Measurements from ENCODE around the gene KRTAP4-12.
"Not testable (repeated sequence)": the region's sequence is repeated elsewhere in the genome, so short reads cannot be mapped to it uniquely, and the experiment has no call there.

DNA sequence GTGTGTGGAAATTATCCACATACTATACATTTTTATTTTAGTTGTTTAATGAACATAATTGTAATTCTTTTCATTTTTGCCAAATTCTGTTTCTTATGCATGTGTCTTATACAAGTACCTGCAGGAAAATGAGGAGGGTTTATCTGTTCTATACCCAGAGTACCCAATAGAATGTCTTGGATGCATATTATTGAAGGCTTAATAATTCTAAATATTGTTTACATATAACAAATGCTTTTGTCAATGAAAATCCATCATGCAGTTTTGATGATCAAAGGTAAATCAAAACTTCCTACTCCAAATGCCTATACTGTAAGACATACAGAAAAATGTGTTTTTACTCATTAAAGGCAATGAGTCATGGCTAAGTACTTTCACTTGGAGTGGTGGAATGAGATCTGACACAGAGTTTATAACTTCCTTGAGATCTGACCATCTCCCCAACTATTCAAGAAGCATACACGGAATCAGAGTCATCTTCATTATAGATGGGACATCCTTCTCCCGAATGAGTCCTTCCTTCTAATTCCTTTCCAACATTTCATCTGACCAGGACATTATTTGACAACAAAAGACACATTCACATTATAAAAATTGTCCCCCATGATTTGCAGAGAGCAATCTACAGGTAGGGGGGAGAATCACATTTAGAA is 19.5 kb downstream of the KRTAP4-12 start:
- TF ChIP-seq, protein P1, sequence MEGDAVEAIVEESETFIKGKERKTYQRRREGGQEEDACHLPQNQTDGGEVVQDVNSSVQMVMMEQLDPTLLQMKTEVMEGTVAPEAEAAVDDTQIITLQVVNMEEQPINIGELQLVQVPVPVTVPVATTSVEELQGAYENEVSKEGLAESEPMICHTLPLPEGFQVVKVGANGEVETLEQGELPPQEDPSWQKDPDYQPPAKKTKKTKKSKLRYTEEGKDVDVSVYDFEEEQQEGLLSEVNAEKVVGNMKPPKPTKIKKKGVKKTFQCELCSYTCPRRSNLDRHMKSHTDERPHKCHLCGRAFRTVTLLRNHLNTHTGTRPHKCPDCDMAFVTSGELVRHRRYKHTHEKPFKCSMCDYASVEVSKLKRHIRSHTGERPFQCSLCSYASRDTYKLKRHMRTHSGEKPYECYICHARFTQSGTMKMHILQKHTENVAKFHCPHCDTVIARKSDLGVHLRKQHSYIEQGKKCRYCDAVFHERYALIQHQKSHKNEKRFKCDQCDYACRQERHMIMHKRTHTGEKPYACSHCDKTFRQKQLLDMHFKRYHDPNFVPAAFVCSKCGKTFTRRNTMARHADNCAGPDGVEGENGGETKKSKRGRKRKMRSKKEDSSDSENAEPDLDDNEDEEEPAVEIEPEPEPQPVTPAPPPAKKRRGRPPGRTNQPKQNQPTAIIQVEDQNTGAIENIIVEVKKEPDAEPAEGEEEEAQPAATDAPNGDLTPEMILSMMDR (IDR thresholded peaks at IDR 0.05; ENCODE audit: low read depth, low read length) = not testable (repeated sequence)
- not testable (repeated sequence) for TF ChIP-seq POLR2A (IDR thresholded peaks at IDR 0.05; ENCODE audit: extremely low read depth, insufficient read length); MAX (IDR thresholded peaks at IDR 0.05; ENCODE audit: low read depth, low read length)

Data from NB4 (cell line).